GM19328 (cell line): Measurements from ENCODE around the gene ABCB8.
"Not testable (repeated sequence)": the region's sequence is repeated elsewhere in the genome, so short reads cannot be mapped to it uniquely, and the experiment has no call there.

Experiments
- ATAC-seq: cut with Tn5 transposase; IDR thresholded peaks from one replicate; pipeline ENCODE4 v1.9.1; 2021; ENCODE audit warnings: mild to moderate bottlenecking, moderate library complexity; ENCODE audit not compliant: unreplicated experiment

The ABCB8 gene

GRCh38 chr7:151013733-151014497, 14.3 kb upstream of the ABCB8 start:
- no peak for ATAC-seq

GRCh38 chr7:151014950-151015349, 13.3 kb upstream of the ABCB8 start:
- no peak for ATAC-seq

GRCh38 chr7:151015967-151016366, 12.3 kb upstream of the ABCB8 start:
- ATAC-seq: no peak

GRCh38 chr7:151016505-151016904, 11.7 kb upstream of the ABCB8 start:
- no peak for ATAC-seq

- no peak for ATAC-seq
Measured at GRCh38 chr7:151016942-151017341, 11.3 kb upstream of the ABCB8 start.

- no peak for ATAC-seq
Measured at GRCh38 chr7:151017370-151017952, 10.8 kb upstream of the ABCB8 start.

- no peak for ATAC-seq
Measured at GRCh38 chr7:151017953-151018420, 10.3 kb upstream of the ABCB8 start.

GRCh38 chr7:151018421-151019129, 9.7 kb upstream of the ABCB8 start:
- no peak for ATAC-seq

- ATAC-seq: no peak
Measured at GRCh38 chr7:151019130-151019447, 9.2 kb upstream of the ABCB8 start.

- no peak for ATAC-seq
Measured at GRCh38 chr7:151020231-151020630, 8.0 kb upstream of the ABCB8 start.

GRCh38 chr7:151023232-151023631, 5.0 kb upstream of the ABCB8 start:
- no peak for ATAC-seq

GRCh38 chr7:151024435-151025056, 3.7 kb upstream of the ABCB8 start, which contains the start of gene ATG9B:
ATG9B (minus strand) TSS chr7:151024494; CDS start chr7:151024423, 71 bp downstream.
- no peak for ATAC-seq

GRCh38 chr7:151025924-151026671, 2.2 kb upstream of the ABCB8 start:
- no peak for ATAC-seq

- not testable (repeated sequence) for ATAC-seq
Measured at GRCh38 chr7:151026771-151027727, 1.2 kb upstream of the ABCB8 start.

GRCh38 chr7:151027728-151028130, 521 bp upstream of the ABCB8 start:
- ATAC-seq: not testable (repeated sequence)

GRCh38 chr7:151028948-151029501, 775 bp downstream of the ABCB8 start:
- no peak for ATAC-seq

- no peak for ATAC-seq
Measured at GRCh38 chr7:151031011-151031410, 2.8 kb downstream of the ABCB8 start.

- ATAC-seq: no peak
Measured at GRCh38 chr7:151032936-151033863, 5.0 kb downstream of the ABCB8 start.
